HG03378 (cell line): ENCODE measurements around the gene TMEM72.
A peak's percentile ranks its signal among the peaks of the same experiment; 100 is the strongest.

Source experiments
- ATAC-seq: cut with Tn5 transposase; IDR thresholded peaks from one replicate; pipeline ENCODE4 v1.9.1; 2021; ENCODE audit warnings: mild to moderate bottlenecking, moderate library complexity; ENCODE audit not compliant: unreplicated experiment

Gene TMEM72

GRCh38 chr10:44977287-44978212 lies 66.4 kb downstream of the TMEM72 start:
- ATAC-seq = no peak

- no peak for ATAC-seq
Observed at GRCh38 chr10:44978213-44978569, 67.1 kb downstream of the TMEM72 start.

DNA sequence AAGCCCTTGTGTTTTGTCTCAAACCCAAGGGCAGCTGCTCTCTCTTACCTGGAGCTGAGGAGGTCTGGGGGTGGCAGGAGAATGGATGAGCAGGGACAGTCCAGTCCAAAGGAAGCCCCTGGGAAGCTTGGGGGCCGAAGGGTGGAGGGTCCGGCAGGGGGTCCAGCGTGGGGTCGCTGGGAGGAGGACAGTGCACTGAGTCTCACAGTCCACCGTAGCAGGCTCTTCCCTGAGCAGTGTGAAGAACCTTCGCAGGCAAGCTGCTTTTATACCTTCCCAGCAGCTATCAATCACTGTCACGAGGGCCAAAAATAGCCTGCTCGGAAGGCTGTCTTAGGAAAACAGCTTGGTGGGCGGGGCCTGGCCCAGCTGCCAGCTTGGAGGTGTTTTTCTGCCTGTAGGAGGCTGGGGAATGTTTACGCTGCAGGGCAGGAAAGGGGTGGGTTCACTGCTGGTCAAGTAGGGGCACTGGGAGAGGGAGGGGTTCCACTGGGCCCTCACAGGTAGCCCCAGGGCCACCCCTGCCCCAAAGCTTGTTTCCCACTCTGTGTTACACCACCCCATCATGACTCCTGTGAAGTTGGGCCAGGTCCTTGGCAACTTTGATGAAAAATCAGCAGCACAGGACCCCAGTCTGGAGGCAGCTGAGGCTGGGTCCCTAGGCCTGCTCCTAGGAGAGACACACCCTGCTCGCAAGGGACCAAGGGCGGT lies 67.6 kb downstream of the TMEM72 start, which contains the start of gene DEPP1:
TSS of gene DEPP1 (minus strand) at position 240 of the 711 bp plus-strand sequence. CDS start 779 bp downstream, outside the sequence.
- ATAC-seq = peak; percentile 37

- no peak for ATAC-seq
Observed at GRCh38 chr10:44979281-44980191, 68.4 kb downstream of the TMEM72 start.

- no peak for ATAC-seq
Observed at GRCh38 chr10:44980309-44981171, 69.4 kb downstream of the TMEM72 start.

- peak; percentile 60 for ATAC-seq
Observed at GRCh38 chr10:44981172-44982113, 70.3 kb downstream of the TMEM72 start.

DNA sequence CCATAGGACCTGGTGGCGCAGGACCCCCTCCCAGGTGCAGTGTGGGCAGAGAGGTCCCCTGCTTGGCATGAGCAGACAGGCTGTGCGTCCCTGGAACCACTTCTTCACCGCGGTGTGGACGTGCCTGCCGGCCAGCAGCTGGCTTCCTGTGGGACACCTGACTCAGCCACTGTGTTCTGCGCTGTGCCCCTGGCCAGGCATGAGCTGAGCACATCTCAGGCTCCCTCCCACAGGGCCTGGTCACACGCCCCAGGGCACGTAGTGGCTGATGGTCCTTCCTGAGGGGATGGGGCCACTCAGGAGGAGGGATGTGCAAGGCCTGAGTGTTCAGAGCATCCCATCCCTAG lies 71.0 kb downstream of the TMEM72 start:
- no peak for ATAC-seq

- no peak for ATAC-seq
Observed at GRCh38 chr10:44982496-44982895, 71.4 kb downstream of the TMEM72 start.

DNA sequence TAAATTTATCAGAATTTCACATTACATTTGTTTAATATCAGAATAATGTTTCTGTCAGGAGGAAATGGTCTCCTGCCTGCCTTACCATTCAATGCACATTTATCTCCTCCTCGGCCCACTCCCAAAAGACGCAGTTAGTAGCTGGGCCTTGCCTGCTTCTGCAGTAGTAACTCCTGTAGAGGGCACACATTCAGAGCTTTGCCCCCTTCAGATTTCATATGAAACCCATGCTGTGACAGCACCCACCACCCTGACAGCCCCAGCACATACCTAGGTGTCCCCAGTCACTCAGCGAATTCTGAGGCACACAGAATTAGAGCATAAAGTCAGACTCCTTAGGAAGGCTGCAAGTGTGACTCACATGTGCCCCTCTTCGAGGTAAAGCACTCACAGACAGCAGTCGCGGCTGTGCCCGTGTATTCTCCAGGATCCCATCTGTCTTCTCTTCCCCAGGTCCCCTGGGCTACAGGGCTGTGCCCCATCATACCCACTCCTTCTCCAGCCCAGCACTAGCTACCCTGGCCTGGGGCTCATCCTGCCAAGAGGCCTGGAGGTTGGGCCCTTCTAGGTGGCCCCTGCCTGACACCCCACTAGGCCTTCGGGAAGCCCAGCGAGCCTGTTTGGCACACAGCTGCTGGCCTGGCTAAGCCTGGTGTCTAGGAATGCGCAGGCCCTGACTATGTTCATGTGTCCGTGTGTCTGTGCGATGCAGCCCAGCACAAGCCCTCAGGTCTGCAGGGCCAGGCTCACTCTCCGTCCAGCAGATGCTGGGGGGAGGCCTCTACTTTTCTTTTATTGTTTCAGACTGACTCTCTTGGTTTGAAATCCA lies 72.1 kb downstream of the TMEM72 start:
- no peak for ATAC-seq

- no peak for ATAC-seq
Observed at GRCh38 chr10:44983895-44984278, 72.8 kb downstream of the TMEM72 start.

GRCh38 chr10:44984671-44985101 lies 73.5 kb downstream of the TMEM72 start:
- ATAC-seq = no peak

- no peak for ATAC-seq
Observed at GRCh38 chr10:44985175-44985681, 74.1 kb downstream of the TMEM72 start.

- ATAC-seq = no peak
Observed at GRCh38 chr10:44986179-44986578, 75.0 kb downstream of the TMEM72 start.
